ENCODE data around the gene KLF11. TPM values are rescaled to one million over a fixed set of nuclear protein-coding genes. Genes with fewer than 3 reads are reported as not detected.

Gene KLF11
- total and polyA plus RNA-seq, 7 donors = 7.0 to 27.0 (median 11.8) TPM

DNA sequence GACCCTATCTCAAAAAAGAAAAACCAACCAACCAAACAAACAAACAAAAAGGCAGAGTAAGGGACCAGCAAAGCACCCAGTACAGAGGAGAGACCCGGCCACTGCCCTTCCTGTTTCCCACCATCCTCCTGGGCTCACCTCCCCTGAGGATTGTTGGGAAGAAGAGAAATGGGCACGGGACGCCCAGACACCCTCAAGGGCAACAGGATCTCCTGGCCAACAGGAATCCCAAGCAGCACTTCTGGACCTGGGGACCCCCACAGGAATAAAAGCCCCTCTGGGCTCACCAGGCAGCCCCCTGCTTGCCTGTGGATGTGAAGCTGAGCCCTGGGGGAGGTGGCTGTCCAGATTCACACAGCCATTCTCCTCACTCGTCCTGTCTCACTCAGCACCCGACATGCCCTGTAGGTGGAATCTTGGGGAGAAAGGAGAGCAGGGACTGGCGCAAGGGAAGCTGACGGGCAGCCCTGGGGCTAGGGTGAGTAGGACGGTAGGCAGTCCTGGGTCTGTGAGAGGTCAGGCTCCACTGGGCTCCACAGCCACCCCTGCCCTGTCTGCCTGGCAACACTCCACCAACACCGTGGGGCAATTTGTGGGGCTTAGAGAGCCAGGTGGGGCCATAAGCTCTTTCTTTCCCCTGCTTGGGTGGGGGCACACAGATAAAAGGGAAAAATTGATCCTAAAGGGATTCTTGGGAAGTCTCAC lies 18.0 kb downstream of the KLF11 start:
- H3K36me3 ChIP-seq (ENCODE audit: insufficient read depth in 1 of 2, low read depth in 1 of 2) = no peaks in the 10 kb centered on the region
- DNase-seq (no peak), ATAC-seq (no peak)
- H3K4me1 ChIP-seq = peaks cover 8% of the 10 kb centered on the region
- no peaks in the 10 kb centered on the region for H3K9me3 ChIP-seq
- TF ChIP-seq CTCF (IDR thresholded peaks at IDR 0.05) = no peak
- intact Hi-C loops (cut with DNase I) = no loop called here
- H3K4me3 ChIP-seq = no peak overlapping the region
- peaks cover 0 to 2% (median 0%) of the 10 kb centered on the region in 3 donors for H3K27me3 ChIP-seq (ENCODE audit: insufficient read depth in 3 of 3, low read length in 2 of 3)
- no peak overlapping the region for H3K27ac ChIP-seq
- 86 to 94% (median 90%) methylated on average over 9 of the region's 9 CpGs for WGBS, 3 donors

GRCh38 chr2:10062931-10063365 lies 19.6 kb downstream of the KLF11 start:
- Histone ChIP-seq H3K36me3 (ENCODE audit: insufficient read depth in 1 of 2, low read depth in 1 of 2) (no peaks in the 10 kb centered on the region), H3K27ac (no peak overlapping the region), H3K9me3 (no peaks in the 10 kb centered on the region), H3K27me3 (ENCODE audit: insufficient read depth in 3 of 3, low read length in 2 of 3) (no peaks in the 10 kb centered on the region), H3K4me1 (peaks cover 8% of the 10 kb centered on the region), H3K4me3 (no peak overlapping the region)
- ATAC-seq (no peak), DNase-seq (no peak)
- WGBS, 3 donors = 66 to 84% (median 78%) methylated on average over 10 of the region's 10 CpGs
- intact Hi-C loops (cut with DNase I) = no loop called here
- TF ChIP-seq CTCF (IDR thresholded peaks at IDR 0.05) = no peak

- H3K4me1 ChIP-seq = peaks cover 8% of the 10 kb centered on the region
- H3K27me3 ChIP-seq (ENCODE audit: insufficient read depth in 3 of 3, low read length in 2 of 3) = no peaks in the 10 kb centered on the region
- no peaks in the 10 kb centered on the region for H3K9me3 ChIP-seq
- H3K4me3 ChIP-seq = no peak overlapping the region
- no peak for TF ChIP-seq CTCF (IDR thresholded peaks at IDR 0.05)
- DNase-seq (no peak), ATAC-seq (no peak)
- H3K27ac ChIP-seq = no peak overlapping the region
- no peaks in the 10 kb centered on the region for H3K36me3 ChIP-seq (ENCODE audit: insufficient read depth in 1 of 2, low read depth in 1 of 2)
- intact Hi-C loops (cut with DNase I) = no loop called here
- WGBS, 3 donors = 92 to 96% (median 93%) methylated on average over 9 of the region's 9 CpGs
Observed at GRCh38 chr2:10063566-10063965, 20.2 kb downstream of the KLF11 start.

- Histone ChIP-seq H3K36me3 (ENCODE audit: insufficient read depth in 1 of 2, low read depth in 1 of 2) (no peaks in the 10 kb centered on the region), H3K4me1 (peaks cover 7% of the 10 kb centered on the region), H3K9me3 (no peaks in the 10 kb centered on the region), H3K27ac (no peak overlapping the region), H3K27me3 (ENCODE audit: insufficient read depth in 3 of 3, low read length in 2 of 3) (no peaks in the 10 kb centered on the region), H3K4me3 (no peak overlapping the region)
- WGBS, 3 donors = 89 to 95% (median 94%) methylated on average over 18 of the region's 18 CpGs
- intact Hi-C loops (cut with DNase I) = no loop called here
- no peak for TF ChIP-seq CTCF (IDR thresholded peaks at IDR 0.05)
- no peak for ATAC-seq
- no peak for DNase-seq
Observed at GRCh38 chr2:10064932-10065772, 21.8 kb downstream of the KLF11 start.
